Stimulated activated CD8-positive, alpha-beta memory T cell treated with anti-CD3 and anti-CD28 coated beads, Interleukin-12 subunit alpha, Interleukin-12 subunit beta, amount 100 ng/mL, for 1 hour (primary cell): ENCODE data around the gene SLC25A36.
"Not testable (repeated sequence)": the region's sequence is repeated elsewhere in the genome, so short reads cannot be mapped to it uniquely, and the experiment has no call there.

Source experiments
- DNase-seq: peaks from one replicate; pipeline ENCODE4 v3.0.0-alpha.2; 2020; ENCODE audit warnings: low read depth

The SLC25A36 gene

DNA sequence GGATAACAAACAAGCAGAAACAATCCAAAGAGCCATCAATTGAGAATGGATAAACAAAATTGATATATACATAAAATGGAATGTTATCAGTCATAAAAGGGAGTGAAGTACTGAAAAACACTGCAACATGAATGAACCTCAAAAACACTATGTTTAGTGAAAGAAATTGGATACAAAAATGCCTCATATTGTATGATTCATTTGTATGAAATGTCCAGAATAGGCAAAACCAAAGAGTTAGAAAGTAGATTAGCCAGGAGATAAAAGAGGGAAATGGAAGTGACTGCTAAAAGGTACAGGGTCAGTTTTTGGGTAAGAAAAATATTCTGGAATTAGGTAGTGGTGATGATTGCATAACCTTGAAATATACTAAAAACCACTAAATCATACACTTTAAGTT, 9.8 kb upstream of the SLC25A36 start:
- no peak for DNase-seq

GRCh38 chr3:140933109-140933508, 8.5 kb upstream of the SLC25A36 start:
- DNase-seq: no peak

DNA sequence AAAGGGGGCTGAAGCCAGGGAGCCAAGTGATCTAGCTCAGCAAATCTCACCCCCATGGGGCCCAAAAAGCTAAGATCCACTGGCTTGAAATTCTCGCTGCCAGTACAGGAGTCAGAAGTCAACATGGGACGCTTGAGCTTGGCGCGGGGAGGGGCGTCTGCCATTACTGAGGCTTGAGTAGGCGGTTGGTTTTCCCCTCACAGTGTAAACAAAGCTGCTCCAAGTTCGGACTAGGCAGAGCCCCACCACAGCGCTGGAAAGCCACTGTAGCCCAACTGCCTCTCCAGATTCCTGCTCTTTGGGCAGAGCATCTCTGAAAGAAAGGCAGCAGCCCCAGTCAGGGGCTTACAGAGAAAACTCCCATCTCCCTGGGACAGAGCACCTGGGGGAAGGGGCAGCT, 8.1 kb upstream of the SLC25A36 start:
- DNase-seq: no peak

DNA sequence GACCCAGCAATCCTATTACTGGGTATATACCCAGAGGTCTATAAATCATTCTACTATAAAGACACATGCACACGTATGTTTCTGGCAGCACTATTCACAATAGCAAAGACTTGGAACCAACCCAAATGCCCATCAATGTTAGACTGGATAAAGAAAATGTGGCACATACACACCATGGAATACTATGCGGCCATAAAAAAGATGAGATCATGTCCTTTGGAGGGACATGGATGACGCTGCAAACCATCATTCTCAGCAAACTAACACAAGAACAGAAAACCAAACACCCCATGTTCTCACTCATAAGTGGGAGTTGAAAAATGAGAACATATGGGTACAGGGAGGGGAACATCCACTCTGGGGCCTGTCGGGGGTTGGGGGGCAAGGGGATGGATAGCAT, 2.3 kb upstream of the SLC25A36 start:
- not testable (repeated sequence) for DNase-seq

DNA sequence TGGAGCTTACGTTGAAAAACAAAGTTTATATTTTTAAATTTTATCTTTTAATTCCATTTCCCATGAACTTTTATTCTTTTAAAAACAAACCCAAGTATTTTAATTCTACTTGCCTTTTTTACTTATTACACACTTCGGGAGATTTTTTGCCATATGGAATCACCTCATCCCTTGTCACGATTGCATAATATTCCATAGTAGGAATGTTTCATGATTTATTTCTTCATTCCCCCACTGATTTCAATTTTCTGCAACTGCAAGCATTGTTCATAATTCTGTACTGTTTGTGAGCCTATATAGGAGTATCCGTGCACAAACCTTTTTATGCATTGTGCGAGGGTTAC, 574 bp upstream of the SLC25A36 start:
- DNase-seq: no peak

- peak; percentile 3 for DNase-seq
Measured at GRCh38 chr3:140942221-140943104, 827 bp downstream of the SLC25A36 start.

DNA sequence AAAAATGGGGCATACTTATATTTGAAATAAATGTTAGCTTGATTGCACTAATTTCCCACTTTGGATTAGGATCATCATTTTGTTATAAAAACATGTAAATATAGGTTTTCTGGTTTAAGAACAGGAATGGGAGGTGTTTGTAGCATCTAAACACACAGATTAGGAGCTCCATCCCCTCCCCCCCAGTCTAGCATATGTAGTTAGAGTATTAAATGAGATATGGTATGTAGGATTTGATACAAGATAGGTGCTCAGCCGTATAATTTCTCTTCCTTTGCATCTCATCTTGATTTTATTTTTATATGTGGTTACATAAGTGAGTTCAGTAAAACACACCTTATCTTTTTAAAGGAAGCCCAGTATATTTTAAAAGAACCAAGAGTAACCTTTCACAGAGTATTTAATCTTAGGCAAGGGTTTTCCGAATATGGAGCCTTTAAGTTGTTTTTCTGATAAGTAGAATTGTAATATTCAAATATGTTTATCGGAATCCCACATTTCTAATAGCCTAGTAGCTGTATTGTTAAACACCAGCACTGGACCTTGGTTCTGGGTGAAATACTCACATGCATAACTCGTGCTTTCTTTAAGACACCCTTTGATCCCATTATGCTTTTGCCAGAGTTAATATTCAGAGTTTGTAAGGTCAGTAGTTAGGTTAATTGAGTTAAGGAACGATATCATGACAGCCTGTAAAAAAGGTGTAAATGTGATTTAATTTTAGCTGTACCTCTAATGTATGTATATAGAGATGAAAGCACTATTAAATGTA, 2.3 kb downstream of the SLC25A36 start:
- DNase-seq: no peak

DNA sequence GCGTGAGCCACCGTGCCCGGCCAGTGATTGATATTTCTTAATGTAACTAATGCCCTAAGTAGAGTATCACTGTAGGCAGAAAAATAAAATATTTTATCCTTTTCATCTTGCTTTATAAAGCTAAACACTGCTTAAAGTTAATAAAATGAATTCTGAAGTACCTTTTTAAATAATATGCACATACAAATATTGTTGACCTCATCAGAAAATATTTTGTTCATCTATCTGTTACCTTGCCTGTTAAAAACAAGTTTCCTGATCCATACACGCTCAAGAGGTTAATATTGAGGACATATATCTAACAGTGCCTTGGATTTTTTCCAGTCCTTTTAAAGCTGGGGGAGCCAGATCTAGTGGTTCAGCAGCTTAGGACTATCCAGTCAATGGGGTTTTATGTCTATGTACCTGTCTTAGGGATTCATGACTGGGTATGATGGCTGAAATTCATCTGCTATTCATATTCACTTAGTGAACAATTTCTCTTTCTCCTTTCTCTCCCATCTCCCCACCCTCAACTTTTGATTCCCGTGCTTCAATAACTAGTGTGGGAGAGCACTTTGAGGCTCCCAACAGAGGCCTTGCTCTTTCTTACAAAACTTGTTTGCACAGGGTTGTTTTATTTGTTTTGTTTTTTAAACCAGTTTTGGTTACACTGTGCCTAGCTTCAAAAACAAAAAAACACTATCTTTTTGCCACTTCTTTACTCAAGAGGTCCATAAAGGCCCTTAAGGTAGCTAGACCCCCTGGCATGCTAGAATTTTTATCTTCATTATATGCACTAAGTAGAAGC, 7.0 kb downstream of the SLC25A36 start:
- no peak for DNase-seq

DNA sequence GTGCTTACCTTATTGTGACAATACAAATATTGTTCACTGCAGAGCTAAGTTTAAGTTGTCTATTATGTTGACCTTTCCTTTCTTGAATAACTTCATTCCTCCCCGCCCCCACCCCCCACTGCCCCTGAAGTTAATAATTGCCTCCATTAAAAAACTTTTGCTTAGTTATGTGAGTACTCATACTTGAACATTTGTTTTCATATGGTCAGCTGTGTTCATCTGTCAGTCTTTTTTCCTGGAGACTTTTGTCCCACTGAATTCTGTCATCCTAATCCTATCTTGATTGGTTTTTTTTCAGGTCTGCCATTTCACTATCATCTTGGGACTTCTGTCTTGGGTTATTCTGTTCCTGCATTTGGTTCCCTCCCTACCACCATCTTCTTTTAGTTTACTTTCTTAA, 8.5 kb downstream of the SLC25A36 start:
- DNase-seq: no peak

GRCh38 chr3:140950863-140951262, 9.2 kb downstream of the SLC25A36 start:
- DNase-seq: no peak

DNA sequence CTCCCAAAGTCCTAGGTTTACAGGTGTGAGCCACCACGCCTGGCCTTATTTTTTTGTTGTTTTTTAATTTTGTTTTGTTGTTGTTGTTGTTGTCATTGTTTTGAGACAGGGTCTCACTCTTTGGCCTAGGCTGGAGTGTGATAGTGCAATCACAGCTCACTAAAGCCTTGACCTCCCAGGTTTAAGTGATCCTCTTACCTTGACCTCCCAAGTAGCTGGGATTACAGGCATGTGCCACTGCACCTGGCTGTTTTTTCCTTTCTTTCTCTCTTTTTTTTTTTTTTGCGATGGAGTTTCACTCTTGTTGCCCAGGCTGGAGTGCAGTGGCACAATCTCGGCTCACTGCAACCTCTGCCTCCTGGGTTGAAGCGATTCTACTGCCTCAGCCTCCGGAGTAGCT, 10.1 kb downstream of the SLC25A36 start:
- DNase-seq: not testable (repeated sequence)

GRCh38 chr3:140953028-140953960, 11.7 kb downstream of the SLC25A36 start:
- no peak for DNase-seq

DNA sequence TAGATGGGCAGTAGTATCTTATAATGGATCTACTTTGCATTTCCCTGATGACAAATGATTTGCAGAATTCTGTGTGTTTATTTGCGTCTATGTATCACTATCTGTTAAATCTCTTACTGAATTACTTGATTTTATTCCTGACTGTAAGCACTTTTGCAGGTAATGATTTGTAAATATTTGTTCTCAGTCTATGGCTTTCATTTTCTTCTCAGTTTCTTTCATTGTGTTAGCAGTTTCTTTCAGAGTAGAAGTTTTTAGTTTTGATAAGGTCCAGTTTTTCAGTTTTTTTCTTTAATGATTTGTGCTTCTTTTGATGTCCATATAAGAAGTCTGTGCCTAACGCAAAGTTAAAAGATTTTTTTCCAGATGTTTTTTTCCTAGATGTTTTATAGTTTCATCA, 12.9 kb downstream of the SLC25A36 start:
- no peak for DNase-seq

DNA sequence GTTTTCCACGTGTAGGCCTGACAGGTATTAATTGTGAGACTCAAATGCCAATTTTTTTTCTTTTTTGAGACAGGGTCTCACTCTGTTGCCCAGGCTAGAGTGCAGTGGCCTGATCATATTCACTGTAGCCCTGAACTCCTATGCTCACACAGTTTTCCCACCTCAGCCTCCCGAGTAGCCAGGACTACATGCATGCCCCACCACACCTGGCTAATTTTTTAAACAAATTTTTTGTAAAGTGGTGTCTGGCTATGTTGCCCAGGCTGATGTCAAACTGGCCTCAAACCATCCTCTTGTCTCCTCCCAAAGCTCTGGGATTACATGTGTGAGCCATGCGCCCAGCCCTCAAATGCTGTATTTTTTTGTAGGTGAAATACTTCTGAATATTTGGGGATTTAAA, 14.0 kb downstream of the SLC25A36 start:
- no peak for DNase-seq

- DNase-seq: no peak
Measured at GRCh38 chr3:140956058-140956835, 14.6 kb downstream of the SLC25A36 start.

DNA sequence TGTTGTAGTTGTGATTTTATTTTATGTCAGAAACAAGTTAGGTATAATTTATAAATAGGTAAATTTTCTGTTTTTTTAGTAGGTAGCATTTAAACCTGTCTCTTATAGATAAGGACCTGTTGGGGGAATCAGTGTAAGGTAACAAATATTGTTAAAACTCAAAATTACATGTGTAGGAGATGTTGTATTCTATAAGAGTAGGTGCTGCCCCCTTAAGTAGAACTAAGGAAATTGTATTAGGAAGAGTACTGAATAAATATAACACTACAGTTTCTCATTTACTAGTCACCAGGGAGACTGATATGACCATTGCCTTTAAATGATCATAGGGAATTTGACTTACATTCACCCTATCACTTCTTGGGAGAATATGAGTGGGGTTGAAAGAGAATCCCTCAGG, 31.2 kb downstream of the SLC25A36 start:
- DNase-seq: no peak

DNA sequence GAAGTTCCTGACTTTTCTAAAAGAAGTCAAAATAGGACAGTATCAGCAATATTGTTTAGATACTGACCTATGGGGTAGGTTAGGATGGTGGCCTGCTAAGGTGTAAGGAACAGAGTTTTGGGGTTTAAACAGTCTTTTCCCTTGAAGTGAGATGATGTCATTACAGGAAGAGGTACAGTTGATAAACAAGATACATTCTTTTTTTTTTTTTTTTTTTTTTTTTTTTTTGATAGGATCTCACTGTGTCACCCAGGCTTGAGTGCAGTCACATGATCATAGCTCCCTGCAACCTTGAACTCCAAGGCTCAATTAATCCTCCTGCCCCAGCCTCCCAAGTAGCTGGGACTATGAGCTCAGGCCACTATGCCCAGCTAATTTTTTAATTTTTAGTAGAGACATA, 33.3 kb downstream of the SLC25A36 start:
- no peak for DNase-seq

DNA sequence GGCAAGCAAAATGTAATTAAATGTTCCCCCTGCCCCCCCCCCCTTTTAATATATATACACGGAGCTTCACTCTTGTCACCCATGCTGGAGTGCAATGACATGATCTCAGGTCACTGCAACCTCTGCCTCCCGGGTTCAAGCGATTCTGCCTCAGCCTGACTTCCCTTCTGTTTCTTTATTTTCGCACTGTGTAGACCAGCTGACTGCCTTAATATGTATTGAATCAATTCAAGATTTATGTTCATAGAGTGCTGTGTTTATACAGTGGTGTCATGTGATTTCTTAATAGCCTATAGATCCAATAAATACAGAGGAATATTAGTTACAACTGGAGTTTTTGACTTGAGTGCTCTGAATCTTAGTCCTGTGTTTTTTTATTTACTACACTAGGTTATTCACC, 39.0 kb downstream of the SLC25A36 start:
- DNase-seq: no peak

- DNase-seq: not testable (repeated sequence)
Measured at GRCh38 chr3:140987792-140988191, 46.2 kb downstream of the SLC25A36 start.

GRCh38 chr3:140994316-140994715, 52.7 kb downstream of the SLC25A36 start:
- no peak for DNase-seq

GRCh38 chr3:140994861-140995260, 53.2 kb downstream of the SLC25A36 start:
- not testable (repeated sequence) for DNase-seq
